HCT116 (cell line): ENCODE measurements around the gene CLDN2.

Source experiments
- CTCF ChIP-seq, 3 experiments: fragments of 200-600 bp in 1 of 3; sonication (generic) in 1 of 3; IDR thresholded peaks in 2 of 3; conservative IDR thresholded peaks in 1 of 3; 2 replicates each; pipeline ENCODE4 v1.5.1; 2012 to 2017; ENCODE audit warnings: low read depth in 2 of 3, low read length in 2 of 3, antibody characterized with exemption in 1 of 3, borderline replicate concordance in 1 of 3, control low read depth in 1 of 3, mild to moderate bottlenecking in 1 of 3, mixed read lengths in 1 of 3, mixed run types in 1 of 3, moderate library complexity in 1 of 3; ENCODE audit not compliant: insufficient read depth in 1 of 3
- EGR1 ChIP-seq: IDR thresholded peaks from 2 replicates; pipeline ENCODE4 v1.6.1; 2012; ENCODE audit warnings: low read depth
- ELF1 ChIP-seq: IDR thresholded peaks from 2 replicates; pipeline ENCODE4 v1.6.1; 2012; ENCODE audit warnings: low read depth, borderline replicate concordance
- EZH2 ChIP-seq: fragments of 200-600 bp; sonication (generic); IDR thresholded peaks from 2 replicates; pipeline ENCODE4 v1.6.1; 2017; ENCODE audit warnings: antibody characterized with exemption, mixed run types
- FOSL1 ChIP-seq: IDR thresholded peaks from 2 replicates; pipeline ENCODE4 v1.6.1; 2012; ENCODE audit warnings: low read depth
- JUND ChIP-seq: IDR thresholded peaks from 2 replicates; pipeline ENCODE4 v1.6.1; 2012
- POLR2A ChIP-seq: IDR thresholded peaks from 2 replicates; pipeline ENCODE4 v1.7.0; 2011; ENCODE audit warnings: borderline replicate concordance; ENCODE audit not compliant: insufficient read depth, insufficient read length; ENCODE audit errors: extremely low read depth
- POLR2AphosphoS5 ChIP-seq: IDR thresholded peaks from 2 replicates; pipeline ENCODE4 v1.6.1; 2011; ENCODE audit warnings: mild to moderate bottlenecking, low read depth, low read length, moderate library complexity
- REST ChIP-seq: IDR thresholded peaks from 2 replicates; pipeline ENCODE4 v1.6.1; 2012; ENCODE audit warnings: low read depth
- YY1 ChIP-seq: IDR thresholded peaks from 2 replicates; pipeline ENCODE4 v1.6.1; 2011; ENCODE audit warnings: low read length, low read depth, moderate library complexity, mild to moderate bottlenecking; ENCODE audit not compliant: insufficient replicate concordance; ENCODE audit errors: extremely low read depth
- ZFX ChIP-seq: fragments of 450-650 bp; IDR thresholded peaks from 2 replicates; pipeline ENCODE4 v1.6.1; 2017

GRCh38 chrX:106891762-106892460 lies 28.3 kb upstream of the CLDN2 start:
- TF ChIP-seq REST, result no peak
- TF ChIP-seq CTCF (IDR thresholded peaks at IDR 0.05 in 2 of 3, conservative IDR thresholded peaks at IDR 0.05 in 1 of 3; ENCODE audit: borderline replicate concordance in 1 of 3, insufficient read depth in 1 of 3, low read depth in 2 of 3, low read length in 2 of 3), result no peak
- TF ChIP-seq EZH2, result no peak
- TF ChIP-seq YY1, result no peak
- TF ChIP-seq POLR2AphosphoS5, result no peak
- no peak for TF ChIP-seq ZFX
- TF ChIP-seq FOSL1, result no peak
- TF ChIP-seq ELF1, result no peak
- TF ChIP-seq POLR2A, result no peak
- no peak for TF ChIP-seq JUND
- no peak for TF ChIP-seq EGR1
